DND-41 (cell line): ENCODE measurements around the gene ASF1A.

Experiments used
- ATAC-seq: fragments of 200-7000 bp; cut with Tn5 transposase; 3 replicates; pipeline ENCODE4 v1.9.1; 2021; ENCODE audit warnings: low read depth; ENCODE audit not compliant: insufficient read depth
- DNase-seq: peaks from one replicate; pipeline ENCODE4 v3.0.0-alpha.2; 2020
- H2AFZ ChIP-seq: 2 replicates; pipeline ENCODE4 v1.6.0; 2012; ENCODE audit warnings: low read depth, low read length
- H3K27ac ChIP-seq: 2 replicates; pipeline ENCODE4 v1.5.1; 2012; ENCODE audit warnings: low read length, inconsistent platforms
- H3K27me3 ChIP-seq: fragments of 200-600 bp; sonication (generic); 2 replicates; pipeline ENCODE4 v1.6.0; 2012; ENCODE audit warnings: low read length, mild to moderate bottlenecking, inconsistent platforms; ENCODE audit not compliant: insufficient read depth, poor library complexity
- H3K36me3 ChIP-seq: 2 replicates; pipeline ENCODE4 v1.5.1; 2012; ENCODE audit warnings: low read length, inconsistent platforms; ENCODE audit not compliant: insufficient read depth
- H3K4me1 ChIP-seq: 2 replicates; pipeline ENCODE4 v1.5.1; 2012; ENCODE audit warnings: mild to moderate bottlenecking, low read length; ENCODE audit not compliant: insufficient read depth
- H3K4me2 ChIP-seq: 2 replicates; pipeline ENCODE4 v1.6.0; 2012; ENCODE audit warnings: mild to moderate bottlenecking, moderate library complexity, low read length, inconsistent platforms; ENCODE audit not compliant: insufficient read depth
- H3K4me3 ChIP-seq, 2 experiments: fragments of 200-600 bp in 1 of 2; shearing (Covaris generic) in 1 of 2; 2 replicates each; pipeline ENCODE4 v1.5.1; 2012 to 2016; ENCODE audit warnings: inconsistent platforms in 2 of 2, low read length in 2 of 2, mild to moderate bottlenecking in 2 of 2, low read depth in 1 of 2, moderate library complexity in 1 of 2
- H3K79me2 ChIP-seq: 2 replicates; pipeline ENCODE4 v1.6.0; 2012; ENCODE audit warnings: low read length, inconsistent platforms; ENCODE audit not compliant: insufficient read depth
- H3K9ac ChIP-seq: 2 replicates; pipeline ENCODE4 v1.6.0; 2012; ENCODE audit warnings: low read depth, mild to moderate bottlenecking, inconsistent platforms, low read length, moderate library complexity
- H3K9me3 ChIP-seq: 2 replicates; pipeline ENCODE4 v1.5.1; 2012; ENCODE audit warnings: low read length, moderate library complexity, mild to moderate bottlenecking, inconsistent platforms; ENCODE audit not compliant: insufficient read depth, severe bottlenecking
- H4K20me1 ChIP-seq: 2 replicates; pipeline ENCODE4 v1.6.0; 2012; ENCODE audit warnings: low read length; ENCODE audit not compliant: insufficient read depth
- CTCF ChIP-seq: IDR thresholded peaks from 2 replicates; pipeline ENCODE4 v1.5.1; 2012; ENCODE audit warnings: borderline replicate concordance, low read length, moderate library complexity, mild to moderate bottlenecking; ENCODE audit not compliant: poor library complexity, severe bottlenecking; ENCODE audit errors: extremely low read depth
- EZH2 ChIP-seq: IDR thresholded peaks from 3 replicates; pipeline ENCODE4 v1.6.1; 2012; ENCODE audit warnings: borderline replicate concordance, low read depth, mild to moderate bottlenecking, moderate library complexity, low read length, inconsistent platforms; ENCODE audit not compliant: severe bottlenecking

ASF1A gene

GRCh38 chr6:118914598-118914997 is 20.6 kb downstream of the ASF1A start:
- Histone ChIP-seq H3K79me2 (peaks cover under 1% of the 10 kb centered on the region; the same call in 1 of the 2 replicates), H3K4me2 (no peak overlapping the region), H3K9ac (no peak overlapping the region), H4K20me1 (no peaks in the 10 kb centered on the region; the same call in 1 of the 2 replicates), H3K27me3 (no peaks in the 10 kb centered on the region), H3K27ac (no peak overlapping the region), H3K4me1 (no peaks in the 10 kb centered on the region), H3K36me3 (peaks cover 91% of the 10 kb centered on the region), H2AFZ (no peak overlapping the region), H3K9me3 (no peaks in the 10 kb centered on the region), H3K4me3 (no peak overlapping the region)
- TF ChIP-seq EZH2 (no peak), CTCF (no peak)
- DNase-seq (no peak), ATAC-seq (no peak)

GRCh38 chr6:118917546-118918328 is 23.8 kb downstream of the ASF1A start:
- Histone ChIP-seq H3K9me3 (no peaks in the 10 kb centered on the region), H4K20me1 (no peaks in the 10 kb centered on the region), H3K4me2 (no peak overlapping the region), H3K27ac (no peak overlapping the region), H3K79me2 (no peaks in the 10 kb centered on the region; the same call in 1 of the 2 replicates), H3K4me1 (no peaks in the 10 kb centered on the region), H3K27me3 (no peaks in the 10 kb centered on the region), H2AFZ (no peak overlapping the region), H3K36me3 (peaks cover 92% of the 10 kb centered on the region), H3K4me3 (no peak overlapping the region), H3K9ac (no peak overlapping the region)
- DNase-seq (no peak), ATAC-seq (no peak)
- TF ChIP-seq EZH2, result no peak
- no peak for TF ChIP-seq CTCF

GRCh38 chr6:118918329-118918725 is 24.4 kb downstream of the ASF1A start:
- no peak for ATAC-seq

More at GRCh38 chr6:118918329-118918725, 24.4 kb downstream of the ASF1A start:
- Histone ChIP-seq H3K27ac (no peak overlapping the region), H3K9ac (no peak overlapping the region), H3K4me3 (no peak overlapping the region), H3K36me3 (peaks cover 92% of the 10 kb centered on the region), H2AFZ (no peak overlapping the region), H3K4me2 (no peak overlapping the region), H4K20me1 (no peaks in the 10 kb centered on the region), H3K9me3 (no peaks in the 10 kb centered on the region), H3K4me1 (no peaks in the 10 kb centered on the region), H3K79me2 (no peaks in the 10 kb centered on the region), H3K27me3 (no peaks in the 10 kb centered on the region)
- TF ChIP-seq CTCF (no peak), EZH2 (no peak)
- DNase-seq, result no peak
